Bronchial epithelial cell (primary cell): ENCODE data around the gene TRABD2B. TPM values are rescaled to one million over a fixed set of nuclear protein-coding genes. Genes with fewer than 3 reads are reported as not detected.

Source experiments
- DNase-seq: peaks from one replicate; pipeline ENCODE4 v3.0.0-alpha.2; 2010; ENCODE audit warnings: low read depth
- FAIRE-seq: peaks from 2 replicates; lab custom pipeline; 2011; peaks lifted over from hg19 to GRCh38; lab: Jason Lieb, UNC
- H3K27me3 ChIP-seq: 2 replicates; pipeline ENCODE4 v1.5.1; 2011; ENCODE audit warnings: low read length; ENCODE audit not compliant: control insufficient read depth, insufficient read depth
- H3K36me3 ChIP-seq: 2 replicates; pipeline ENCODE4 v1.5.1; 2011; ENCODE audit warnings: low read length; ENCODE audit not compliant: control insufficient read depth, insufficient read depth
- H3K4me3 ChIP-seq: 2 replicates; pipeline ENCODE4 v1.5.1; 2011; ENCODE audit warnings: mild to moderate bottlenecking, low read depth, low read length, control low read depth
- CTCF ChIP-seq: IDR thresholded peaks from 2 replicates; pipeline ENCODE4 v1.5.1; 2011; ENCODE audit warnings: mild to moderate bottlenecking, moderate library complexity, low read length, control low read depth, inconsistent platforms; ENCODE audit not compliant: insufficient read depth, severe bottlenecking
- total RNA-seq: library from RNA; depleted of rRNA; stranded (reverse); fragments of >200 nt; gene quantifications from 2 replicates; pipeline ENCODE4 v1.2.1, GENCODE V29; 2014

Gene TRABD2B
- total RNA-seq, 1 donor from 2014 or later, result under 0.01 TPM

- DNase-seq, result no peak
- no peak for FAIRE-seq
These were observed 90.5 kb downstream of the TRABD2B start for GRCh38 chr1:47906527-47907176.

GRCh38 chr1:47906009-47906432 lies 91.2 kb downstream of the TRABD2B start:
- FAIRE-seq (no peak), DNase-seq (peak; percentile 50)
- no peak overlapping the region for H3K4me3 ChIP-seq
- no peak for TF ChIP-seq CTCF
- no peaks in the 10 kb centered on the region for H3K27me3 ChIP-seq
- no peaks in the 10 kb centered on the region for H3K36me3 ChIP-seq

More at GRCh38 chr1:47906527-47907176, 90.5 kb downstream of the TRABD2B start:
- H3K36me3 ChIP-seq, result no peaks in the 10 kb centered on the region
- H3K27me3 ChIP-seq, result no peaks in the 10 kb centered on the region
- H3K4me3 ChIP-seq, result no peak overlapping the region
- no peak for TF ChIP-seq CTCF

- Histone ChIP-seq H3K36me3 (no peaks in the 10 kb centered on the region), H3K27me3 (no peaks in the 10 kb centered on the region), H3K4me3 (no peak overlapping the region)
- no peak for TF ChIP-seq CTCF
- no peak for DNase-seq
- no peak for FAIRE-seq
These were observed 93.5 kb downstream of the TRABD2B start for GRCh38 chr1:47903723-47904122.

GRCh38 chr1:47901001-47901575 lies 96.1 kb downstream of the TRABD2B start:
- no peak for TF ChIP-seq CTCF
- FAIRE-seq, result no peak

GRCh38 chr1:47898133-47898845 lies 98.9 kb downstream of the TRABD2B start:
- Histone ChIP-seq H3K27me3 (no peaks in the 10 kb centered on the region), H3K4me3 (no peak overlapping the region), H3K36me3 (no peaks in the 10 kb centered on the region)
- no peak for TF ChIP-seq CTCF
- DNase-seq, result no peak
- FAIRE-seq, result no peak

More at GRCh38 chr1:47901001-47901575, 96.1 kb downstream of the TRABD2B start:
- Histone ChIP-seq H3K27me3 (no peaks in the 10 kb centered on the region), H3K4me3 (no peak overlapping the region), H3K36me3 (no peaks in the 10 kb centered on the region)
- DNase-seq, result no peak
